Inferior parietal cortex (tissue), 1 donor: ENCODE results near the gene RIN1.
"Not testable (repeated sequence)": the region's sequence is repeated elsewhere in the genome, so short reads cannot be mapped to it uniquely, and the experiment has no call there.

ENCODE experiments used
- DNase-seq: peaks from one replicate; pipeline ENCODE4 v3.0.0-alpha.2; 2016; ENCODE audit errors: extremely low spot score

RIN1 gene

DNA sequence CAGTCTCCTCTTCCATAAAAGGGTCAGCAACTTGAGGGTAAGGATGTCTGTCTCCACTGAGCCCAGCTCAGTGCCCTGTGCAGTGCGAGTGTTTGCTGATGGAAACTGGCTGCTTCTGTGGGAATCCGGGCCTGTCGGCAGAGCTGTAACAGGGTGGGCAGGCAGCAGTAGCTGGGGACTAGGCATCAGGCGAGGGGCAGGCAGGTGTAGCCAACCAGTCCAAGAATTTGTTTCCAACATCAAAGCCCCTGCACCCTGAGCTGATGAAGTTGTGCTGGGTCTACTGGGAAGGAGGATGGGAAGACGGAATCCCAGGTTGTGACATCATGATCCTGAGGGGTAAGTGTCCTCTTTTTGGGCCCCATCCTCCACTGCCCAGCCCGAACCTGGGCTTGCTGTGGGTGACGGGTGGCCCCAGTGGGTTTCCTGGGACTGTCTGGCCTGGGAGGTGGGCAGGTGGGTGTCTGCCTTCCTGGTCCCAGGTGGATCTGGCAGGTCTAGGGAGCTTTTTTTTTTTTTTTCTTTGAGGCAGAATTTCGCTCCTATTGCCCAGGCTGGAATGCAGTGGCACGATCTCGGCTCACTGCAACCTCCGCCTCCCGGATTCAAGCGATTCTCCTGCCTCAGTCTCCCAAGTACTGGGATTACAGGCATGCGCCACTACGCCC, 24.3 kb upstream of the RIN1 start:
- DNase-seq, result no peak

- no peak for DNase-seq
Observed at GRCh38 chr11:66359662-66360087, 23.4 kb upstream of the RIN1 start.

- DNase-seq, result not testable (repeated sequence)
Observed at GRCh38 chr11:66350560-66351235, 14.5 kb upstream of the RIN1 start.

DNA sequence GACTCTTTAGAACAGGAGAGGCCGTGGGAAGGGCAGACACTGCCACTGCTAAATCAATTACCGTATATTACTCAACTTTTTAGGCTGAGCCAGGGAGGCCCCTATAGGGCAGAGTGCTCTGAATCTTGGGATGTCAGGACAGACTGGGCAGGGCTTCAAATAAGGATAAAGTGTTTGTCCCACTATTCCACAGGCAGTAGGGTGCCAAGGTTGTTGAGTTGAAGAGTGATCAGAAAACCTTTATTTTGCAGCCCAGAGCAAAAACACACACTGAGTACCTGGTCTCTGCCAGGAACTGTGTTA, 12.8 kb upstream of the RIN1 start:
- no peak for DNase-seq

DNA sequence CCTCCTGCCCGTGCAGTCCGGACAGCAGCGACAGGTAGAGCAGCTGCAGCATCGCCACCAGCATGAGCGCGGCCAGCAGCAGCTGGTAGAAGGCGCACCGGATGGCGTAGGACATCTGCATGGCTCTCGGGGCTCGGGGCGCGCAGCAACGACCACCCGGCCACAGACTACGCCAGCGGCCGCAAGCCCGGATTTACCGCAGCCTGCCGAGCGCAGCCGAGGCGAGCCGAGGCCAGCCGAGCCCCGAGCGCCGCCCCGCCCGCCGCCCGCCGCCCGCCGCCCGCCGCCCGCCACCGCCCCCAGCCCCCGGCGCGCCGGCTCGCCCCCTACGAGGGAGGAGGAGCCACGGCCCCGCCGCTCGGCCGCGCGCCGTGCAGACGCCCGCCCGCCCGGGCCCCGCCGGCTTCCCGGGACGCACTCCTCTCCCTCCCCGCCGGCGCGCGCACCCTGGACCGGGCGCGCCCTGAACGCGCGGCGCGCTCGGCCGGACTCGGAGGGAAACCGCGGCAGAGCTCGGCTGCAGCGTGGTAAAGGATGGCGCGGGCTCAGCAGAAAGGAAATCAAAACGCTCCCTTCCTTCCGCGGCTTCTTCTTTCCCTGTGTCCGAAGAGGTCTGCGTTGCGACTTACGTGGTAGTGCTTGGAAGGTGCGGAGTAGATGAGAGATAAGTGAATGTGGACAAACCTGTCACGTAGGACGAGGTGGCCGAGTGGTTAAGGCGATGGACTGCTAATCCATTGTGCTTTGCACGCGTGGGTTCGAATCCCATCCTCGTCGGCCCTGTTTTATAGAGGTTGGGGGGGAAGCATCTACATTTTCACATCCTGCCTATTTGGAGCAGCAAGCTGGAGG, 11.4 kb upstream of the RIN1 start, which contains the start of gene B4GAT1:
Gene B4GAT1 (minus strand): TSS at position 205 of the 852 bp plus-strand sequence. CDS start 84 bp downstream, at position 121.
- DNase-seq, result peak; percentile 94

DNA sequence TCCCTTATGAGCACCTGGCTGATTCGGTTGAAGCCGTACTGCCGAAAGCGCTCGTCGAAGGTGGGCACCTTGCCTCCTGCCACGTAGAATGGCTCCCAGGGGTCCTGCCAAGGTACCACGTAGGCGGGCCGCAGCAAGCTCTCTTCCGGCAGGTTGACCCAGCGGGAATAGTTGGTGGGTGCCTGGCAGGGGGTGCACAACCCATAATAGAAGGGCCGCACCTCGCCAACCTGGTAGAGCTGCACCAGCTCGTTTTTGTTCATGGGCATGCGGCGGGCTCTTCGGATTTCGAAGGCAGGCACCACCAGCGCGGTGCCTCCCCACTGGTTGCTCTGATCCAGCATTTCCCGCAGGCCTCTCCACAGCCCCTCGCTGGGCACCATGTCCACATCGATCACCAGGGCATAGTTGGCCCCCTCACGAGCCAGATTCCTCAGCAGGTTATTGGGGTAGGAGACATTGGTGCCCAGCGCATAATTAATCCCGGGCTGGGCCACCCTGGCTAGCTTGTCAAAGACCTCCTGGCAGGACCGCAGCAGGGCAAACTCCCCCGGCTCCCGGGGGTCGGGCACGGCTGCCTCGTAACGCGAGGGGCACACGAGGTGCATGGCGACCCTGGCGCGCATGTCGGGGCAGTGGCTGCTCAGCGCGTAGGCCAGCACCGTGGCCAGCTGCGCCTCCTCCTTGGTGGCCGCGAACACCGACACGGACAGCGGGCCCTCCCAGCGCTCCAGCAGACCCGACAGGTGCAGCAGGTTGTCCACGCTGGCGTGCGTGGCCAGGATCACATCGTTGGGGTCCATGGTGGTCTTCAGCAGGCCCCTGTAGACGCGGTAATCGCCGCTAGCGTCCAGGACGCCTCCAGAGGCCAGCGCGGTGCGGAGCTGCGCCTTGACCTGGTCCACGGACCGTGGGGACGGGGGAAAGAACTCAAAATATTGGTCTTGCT, 10.5 kb upstream of the RIN1 start:
- no peak for DNase-seq

DNA sequence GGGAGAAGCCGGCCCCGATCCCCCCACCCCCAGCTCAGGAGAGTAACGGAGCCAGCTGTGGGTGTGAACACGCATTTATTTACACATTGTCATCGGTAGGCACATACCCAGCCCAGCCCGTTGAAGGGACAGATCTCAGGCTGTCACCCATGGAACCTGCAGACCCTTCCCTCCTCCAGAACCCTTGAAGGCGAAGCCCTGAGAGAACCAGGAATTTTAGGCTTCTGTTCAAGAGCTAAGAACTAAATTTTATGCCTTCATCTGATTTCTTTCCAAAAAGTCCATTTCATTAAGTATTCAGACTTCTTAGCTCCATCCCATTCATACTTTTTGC, 9.0 kb upstream of the RIN1 start:
- no peak for DNase-seq

GRCh38 chr11:66344550-66345315, 8.5 kb upstream of the RIN1 start, which contains the start of gene BRMS1:
BRMS1 (minus strand) TSS chr11:66345104; CDS start chr11:66342234, 2,870 bp downstream.
- peak; percentile 98 for DNase-seq

DNA sequence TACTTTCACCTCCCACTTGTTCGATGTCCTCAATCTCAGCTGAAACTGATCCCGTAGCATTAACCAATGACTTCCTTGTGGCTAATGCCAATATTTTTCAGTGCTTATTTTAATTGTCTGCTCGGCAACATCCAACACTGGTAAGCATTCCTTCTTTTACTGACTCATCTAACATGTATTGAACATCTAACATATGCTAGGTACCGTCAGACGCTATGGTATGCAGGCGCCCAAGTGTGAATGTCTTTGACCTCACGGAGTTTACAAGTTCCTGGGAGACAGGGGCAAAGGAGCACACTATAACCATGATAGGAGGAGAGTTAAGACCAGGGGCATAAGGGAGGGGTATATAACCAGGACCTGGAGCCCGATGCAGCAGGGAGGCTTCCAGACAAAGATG, 6.9 kb upstream of the RIN1 start:
- no peak for DNase-seq

- no peak for DNase-seq
Observed at GRCh38 chr11:66341502-66342126, 5.4 kb upstream of the RIN1 start.

DNA sequence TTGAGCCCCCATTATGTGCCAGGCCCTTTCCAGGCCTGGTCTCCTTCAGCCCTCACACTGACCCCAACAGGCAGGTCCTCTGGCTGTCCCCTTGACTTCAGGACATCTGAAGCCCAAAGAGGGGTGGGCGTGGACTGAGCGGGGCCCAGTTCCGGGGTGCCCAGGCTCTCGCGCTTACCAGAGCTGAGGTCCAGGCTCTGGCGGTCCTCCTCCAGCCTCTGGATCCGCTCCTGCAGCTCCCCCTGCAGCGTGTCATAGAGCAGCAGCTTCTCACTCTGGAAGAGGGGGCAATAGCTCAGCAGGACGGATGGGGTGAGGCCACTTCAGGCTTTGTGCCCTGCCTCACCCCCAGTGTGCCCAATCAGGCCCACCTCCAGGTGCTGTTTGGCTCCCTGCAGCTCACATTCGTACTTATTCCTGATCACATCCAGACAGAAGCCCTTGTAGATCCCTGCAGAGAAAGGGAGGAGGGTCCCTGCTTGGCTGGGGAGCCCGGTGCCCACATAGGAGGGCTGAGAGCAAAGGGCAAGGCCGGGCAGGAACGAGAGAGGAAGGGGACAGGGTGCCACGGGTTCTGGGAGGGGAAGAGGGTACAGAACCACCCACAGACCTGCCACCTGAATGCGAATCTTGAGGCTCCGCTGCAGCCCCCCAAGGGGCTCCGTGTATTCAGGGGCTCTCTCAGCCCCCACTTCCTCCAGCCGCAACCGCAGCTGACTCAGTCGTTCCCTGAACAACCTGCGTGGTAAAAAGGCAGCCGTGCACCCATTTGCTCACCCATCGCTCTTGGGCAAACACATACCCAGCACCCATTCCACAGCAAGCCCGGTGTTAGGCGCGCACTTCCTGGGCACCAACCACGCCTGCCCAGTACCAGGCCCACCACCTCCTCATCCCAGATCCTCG, 4.6 kb upstream of the RIN1 start:
- no peak for DNase-seq

DNA sequence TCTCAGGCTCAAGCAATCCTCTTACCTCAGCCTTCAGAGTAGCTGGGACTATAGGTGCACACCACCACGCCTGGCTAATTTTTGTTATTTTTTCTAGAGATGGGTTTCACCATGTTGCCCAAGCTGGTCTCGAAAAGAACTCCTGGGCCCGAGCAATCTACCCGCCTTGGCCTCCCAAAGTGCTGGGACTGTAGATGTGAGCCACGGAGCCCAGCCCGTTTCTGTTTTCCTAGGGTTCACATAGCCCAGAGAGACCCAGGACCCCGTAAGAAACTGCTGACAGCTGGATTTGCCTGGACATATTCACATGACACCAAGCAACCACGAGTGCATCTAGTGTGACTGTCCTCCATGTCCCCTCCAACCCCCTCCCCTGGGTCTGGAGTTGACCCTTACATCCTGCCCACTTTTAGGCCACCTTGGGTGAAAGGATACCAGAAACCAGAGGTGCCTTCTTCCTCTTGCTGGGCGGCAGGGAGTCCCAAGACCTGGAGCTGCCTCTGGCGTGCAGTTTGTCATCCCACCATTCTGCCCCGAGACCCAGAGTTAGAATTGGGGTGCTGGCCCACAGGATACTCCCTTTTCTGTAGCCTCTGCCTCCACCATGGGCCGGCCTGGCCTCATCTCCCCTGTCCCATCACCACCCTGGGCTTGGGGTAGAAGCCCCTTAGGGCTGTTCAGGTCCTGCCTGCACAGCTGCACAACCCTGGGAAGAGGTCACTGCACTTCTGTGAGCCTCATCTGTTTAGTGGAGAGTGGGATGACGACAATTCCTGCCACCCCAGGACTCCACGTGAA, 3.7 kb upstream of the RIN1 start:
- no peak for DNase-seq

DNA sequence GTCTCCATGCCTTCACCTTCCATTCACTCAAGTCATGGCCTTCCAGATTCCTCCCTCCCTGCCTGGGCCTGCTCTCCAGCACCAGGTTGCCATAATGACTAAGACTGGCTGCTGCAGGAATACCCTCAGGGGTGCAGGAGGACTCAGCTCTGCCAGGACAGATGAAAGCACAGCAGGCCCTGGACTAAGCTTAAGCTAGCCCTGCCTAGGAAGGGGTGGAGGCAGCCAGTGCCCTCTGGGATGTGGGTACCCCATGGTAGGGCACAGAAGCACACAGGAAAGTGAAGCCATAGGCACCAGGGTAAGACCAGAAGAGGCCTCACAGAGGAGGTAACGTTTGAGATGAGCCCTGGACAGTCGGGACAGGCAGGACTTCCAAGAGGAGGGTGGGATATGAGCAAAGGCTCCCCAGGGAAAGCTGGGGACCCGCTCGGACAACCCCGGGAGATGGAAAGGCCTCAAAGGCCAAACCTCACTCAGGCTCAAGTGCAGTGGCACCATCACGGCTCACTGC, 3.0 kb upstream of the RIN1 start:
- no peak for DNase-seq

GRCh38 chr11:66338276-66339161, 2.3 kb upstream of the RIN1 start:
- DNase-seq, result no peak

- no peak for DNase-seq
Observed at GRCh38 chr11:66337103-66337899, 1.1 kb upstream of the RIN1 start.

DNA sequence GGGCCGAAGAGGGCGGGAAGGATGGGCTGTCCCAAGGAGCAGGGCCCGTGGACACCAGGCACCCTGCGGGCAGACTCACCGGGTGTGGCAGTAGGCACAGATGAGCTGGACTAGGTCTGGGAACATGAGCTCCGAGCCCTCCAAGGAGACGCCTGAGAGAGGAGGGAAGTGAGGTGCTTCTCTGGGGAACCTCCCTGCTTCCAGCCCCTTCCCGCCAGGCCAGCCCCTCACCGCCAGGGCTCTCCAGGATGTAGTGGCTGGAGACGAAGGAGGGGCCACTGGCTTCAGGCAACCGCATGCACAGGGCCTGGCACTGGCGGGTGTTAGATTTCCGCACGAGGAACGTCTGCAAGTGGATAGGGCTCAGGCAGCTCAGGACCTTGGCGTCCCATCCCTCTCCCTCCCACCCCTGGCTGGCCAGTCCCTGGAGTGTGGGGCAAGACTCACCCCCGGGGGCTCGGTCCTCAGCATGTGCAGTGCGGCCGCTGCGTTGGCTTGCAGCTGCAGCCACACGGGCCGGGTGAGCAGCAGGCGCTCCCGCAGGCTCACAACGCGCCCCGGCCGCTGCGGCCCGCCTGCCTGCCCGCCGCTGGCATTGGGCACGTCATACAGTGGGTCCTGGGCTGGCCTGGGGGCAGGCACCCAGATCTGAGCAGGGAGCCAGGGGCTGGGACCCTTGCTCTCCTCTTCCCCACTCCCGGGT, 552 bp downstream of the RIN1 start:
- no peak for DNase-seq
